ENCODE data around the gene EIF4ENIF1.
"Not testable (repeated sequence)": the region's sequence is repeated elsewhere in the genome, so short reads cannot be mapped to it uniquely, and the experiment has no call there.

EIF4ENIF1 gene

DNA sequence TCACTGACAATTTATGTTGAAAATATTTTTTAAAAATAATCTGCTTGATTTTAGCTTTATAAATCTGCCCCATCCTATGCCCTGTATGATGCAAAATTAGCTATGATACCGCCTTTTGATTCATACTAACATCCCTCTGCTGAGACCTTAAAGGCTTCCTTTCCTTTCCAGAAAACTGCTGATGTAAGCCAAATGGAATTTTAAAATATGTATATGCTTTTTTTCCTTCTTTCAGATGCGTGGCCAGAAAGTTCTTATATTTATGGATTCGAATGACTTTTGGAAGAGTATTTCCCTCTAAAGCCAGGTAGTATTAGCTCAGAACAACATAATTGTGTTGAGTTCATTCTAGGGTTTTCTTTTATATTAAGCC is 41.2 kb upstream of the EIF4ENIF1 start:
- H3K27me3 ChIP-seq (ENCODE audit: insufficient read depth, low read depth, severe bottlenecking): no peaks in the 10 kb centered on the region
- TF ChIP-seq, protein P1, sequence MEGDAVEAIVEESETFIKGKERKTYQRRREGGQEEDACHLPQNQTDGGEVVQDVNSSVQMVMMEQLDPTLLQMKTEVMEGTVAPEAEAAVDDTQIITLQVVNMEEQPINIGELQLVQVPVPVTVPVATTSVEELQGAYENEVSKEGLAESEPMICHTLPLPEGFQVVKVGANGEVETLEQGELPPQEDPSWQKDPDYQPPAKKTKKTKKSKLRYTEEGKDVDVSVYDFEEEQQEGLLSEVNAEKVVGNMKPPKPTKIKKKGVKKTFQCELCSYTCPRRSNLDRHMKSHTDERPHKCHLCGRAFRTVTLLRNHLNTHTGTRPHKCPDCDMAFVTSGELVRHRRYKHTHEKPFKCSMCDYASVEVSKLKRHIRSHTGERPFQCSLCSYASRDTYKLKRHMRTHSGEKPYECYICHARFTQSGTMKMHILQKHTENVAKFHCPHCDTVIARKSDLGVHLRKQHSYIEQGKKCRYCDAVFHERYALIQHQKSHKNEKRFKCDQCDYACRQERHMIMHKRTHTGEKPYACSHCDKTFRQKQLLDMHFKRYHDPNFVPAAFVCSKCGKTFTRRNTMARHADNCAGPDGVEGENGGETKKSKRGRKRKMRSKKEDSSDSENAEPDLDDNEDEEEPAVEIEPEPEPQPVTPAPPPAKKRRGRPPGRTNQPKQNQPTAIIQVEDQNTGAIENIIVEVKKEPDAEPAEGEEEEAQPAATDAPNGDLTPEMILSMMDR (IDR thresholded peaks at IDR 0.05; ENCODE audit: low read depth, low read length): no peak
- no peak overlapping the region for H3K27ac ChIP-seq
- H3K9me3 ChIP-seq (ENCODE audit: severe bottlenecking): no peaks in the 10 kb centered on the region
- H3K36me3 ChIP-seq: peaks cover 14% of the 10 kb centered on the region
- no peak overlapping the region for H3K4me3 ChIP-seq (ENCODE audit: low read depth, low read length)
- no peak for DNase-seq

DNA sequence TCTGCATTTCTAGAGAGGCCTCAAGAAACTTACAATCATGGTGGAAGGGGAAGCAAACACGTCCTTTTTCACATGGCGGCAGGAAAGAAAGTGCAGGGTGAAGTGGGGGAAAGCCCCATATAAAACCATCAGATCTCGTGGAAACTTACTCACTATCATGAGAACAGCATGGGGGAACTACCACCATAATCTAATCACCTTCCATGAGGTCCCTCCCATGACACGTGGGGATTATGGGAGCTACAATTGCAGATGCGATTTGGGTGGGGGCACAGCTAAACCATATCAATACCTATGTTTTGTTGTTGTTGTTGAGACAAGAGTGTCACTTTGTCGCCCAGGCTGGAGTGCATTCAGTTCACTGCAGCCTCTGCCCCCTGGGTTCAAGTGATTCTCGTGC is 36.6 kb upstream of the EIF4ENIF1 start:
- TF ChIP-seq, protein P1 (IDR thresholded peaks at IDR 0.05; ENCODE audit: low read depth, low read length): no peak
- Histone ChIP-seq H3K27me3 (ENCODE audit: insufficient read depth, low read depth, severe bottlenecking) (no peaks in the 10 kb centered on the region), H3K27ac (no peak overlapping the region), H3K4me3 (ENCODE audit: low read depth, low read length) (no peak overlapping the region), H3K9me3 (ENCODE audit: severe bottlenecking) (no peaks in the 10 kb centered on the region), H3K36me3 (peaks cover 14% of the 10 kb centered on the region)
- DNase-seq: no peak

DNA sequence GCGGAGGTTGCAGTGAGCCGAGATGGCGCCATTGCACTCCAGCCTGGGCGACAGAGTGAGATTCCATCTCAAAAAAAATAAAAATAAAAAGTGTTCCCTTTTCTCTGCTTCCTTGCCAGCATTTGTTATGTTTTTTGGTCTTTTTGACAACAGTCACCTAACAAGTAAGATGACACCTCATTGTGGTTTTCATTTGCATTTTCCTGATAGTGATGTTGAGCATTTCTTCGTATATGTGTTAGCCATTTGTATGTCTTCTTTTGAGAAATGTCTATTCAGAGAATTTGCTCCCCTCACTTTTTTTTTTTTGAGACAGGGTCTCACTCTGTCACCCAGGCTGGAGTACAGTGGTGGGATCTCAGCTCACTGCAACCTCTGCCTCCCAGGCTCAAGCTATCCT is 34.5 kb upstream of the EIF4ENIF1 start:
- not testable (repeated sequence) for DNase-seq; H3K27ac ChIP-seq; H3K36me3 ChIP-seq; H3K4me3 ChIP-seq (ENCODE audit: low read depth, low read length); H3K9me3 ChIP-seq (ENCODE audit: severe bottlenecking); H3K27me3 ChIP-seq (ENCODE audit: insufficient read depth, low read depth, severe bottlenecking)

DNA sequence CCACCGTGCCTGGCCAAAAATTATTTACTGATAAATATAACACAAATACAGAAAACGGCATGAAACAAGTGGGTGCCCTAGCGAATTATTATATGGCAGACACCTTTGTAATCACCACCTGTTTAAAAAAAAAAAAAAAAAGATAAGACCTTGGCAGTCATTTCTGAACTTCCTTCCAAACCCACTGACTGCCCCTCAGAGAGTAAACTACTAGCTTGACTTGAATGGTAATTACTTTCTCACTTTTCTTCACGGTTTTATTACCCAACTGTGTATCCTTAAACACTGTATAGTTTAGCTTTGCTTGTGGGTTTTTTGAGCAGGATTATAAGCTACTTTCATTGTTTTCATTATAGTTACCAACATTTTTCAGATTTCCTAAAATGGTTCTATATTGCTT is 30.4 kb upstream of the EIF4ENIF1 start:
- DNase-seq: no peak
- H3K36me3 ChIP-seq: no peaks in the 10 kb centered on the region; the same call in 1 of the 2 replicates
- TF ChIP-seq, protein P1 (IDR thresholded peaks at IDR 0.05; ENCODE audit: low read depth, low read length): no peak
- no peaks in the 10 kb centered on the region for H3K9me3 ChIP-seq (ENCODE audit: severe bottlenecking)
- no peak overlapping the region for H3K27ac ChIP-seq
- no peak overlapping the region for H3K4me3 ChIP-seq (ENCODE audit: low read depth, low read length)
- H3K27me3 ChIP-seq (ENCODE audit: insufficient read depth, low read depth, severe bottlenecking): no peaks in the 10 kb centered on the region

DNA sequence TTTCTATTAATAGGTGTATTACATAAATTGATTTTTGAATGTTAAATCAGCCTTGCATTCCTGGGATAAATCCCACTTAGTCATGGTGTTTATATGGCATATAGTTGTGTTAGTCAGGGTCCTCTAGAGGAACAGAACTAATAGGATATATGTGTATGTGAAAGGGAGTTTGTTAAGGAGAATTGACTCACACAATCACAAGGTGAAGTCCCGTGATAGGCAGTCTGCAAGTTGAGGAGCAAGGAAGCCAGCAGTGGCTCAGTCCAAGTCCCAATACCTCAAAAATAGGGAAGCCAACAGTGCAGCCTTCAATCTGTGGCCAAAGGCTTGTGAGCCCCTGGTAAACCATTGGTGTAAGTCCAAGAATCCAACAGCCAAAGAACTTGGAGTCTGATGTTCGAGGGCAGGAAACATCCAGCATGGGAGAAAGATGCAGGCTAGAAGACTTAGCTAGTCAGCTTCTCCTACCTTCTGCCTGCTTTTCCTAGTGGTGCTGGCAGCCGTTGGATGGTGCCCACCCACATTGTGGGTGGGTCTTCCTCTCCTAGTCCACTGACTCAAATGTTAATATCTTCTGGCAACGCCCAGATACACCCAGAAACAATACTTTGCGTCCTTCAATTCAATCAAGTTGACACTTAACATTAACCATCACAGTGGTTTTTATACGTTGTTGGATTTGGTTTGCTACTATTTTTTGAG is 19.6 kb upstream of the EIF4ENIF1 start:
- peaks cover 23% of the 10 kb centered on the region for H3K36me3 ChIP-seq
- no peak for DNase-seq
- H3K27ac ChIP-seq: no peak overlapping the region
- H3K27me3 ChIP-seq (ENCODE audit: insufficient read depth, low read depth, severe bottlenecking): no peaks in the 10 kb centered on the region
- TF ChIP-seq, protein P1 (IDR thresholded peaks at IDR 0.05; ENCODE audit: low read depth, low read length): no peak
- no peak overlapping the region for H3K4me3 ChIP-seq (ENCODE audit: low read depth, low read length)
- peaks cover 3% of the 10 kb centered on the region for H3K9me3 ChIP-seq (ENCODE audit: severe bottlenecking)

DNA sequence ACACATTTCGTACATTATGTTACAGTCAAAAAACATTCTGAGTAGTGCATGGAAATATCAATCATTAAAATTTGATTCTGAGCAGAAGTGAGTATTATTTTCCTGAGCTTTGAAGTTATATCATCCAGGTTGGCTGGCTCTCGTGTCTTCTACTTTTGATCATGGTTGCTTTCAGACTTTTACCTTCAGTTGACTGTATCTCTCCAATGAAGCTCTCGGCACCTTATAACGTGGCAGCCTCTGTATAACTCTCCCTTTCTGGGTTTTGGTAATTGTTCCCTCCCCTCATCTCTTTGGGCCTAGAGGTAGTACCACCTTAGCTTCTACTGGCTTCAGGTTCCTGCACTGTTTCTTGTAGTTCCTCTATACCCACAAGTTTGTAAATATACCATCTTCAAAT is 18.9 kb upstream of the EIF4ENIF1 start:
- Histone ChIP-seq H3K27ac (no peak overlapping the region), H3K9me3 (ENCODE audit: severe bottlenecking) (peaks cover 3% of the 10 kb centered on the region), H3K36me3 (peaks cover 21% of the 10 kb centered on the region), H3K27me3 (ENCODE audit: insufficient read depth, low read depth, severe bottlenecking) (no peaks in the 10 kb centered on the region), H3K4me3 (ENCODE audit: low read depth, low read length) (no peak overlapping the region)
- TF ChIP-seq, protein P1 (IDR thresholded peaks at IDR 0.05; ENCODE audit: low read depth, low read length): no peak
- DNase-seq: no peak

DNA sequence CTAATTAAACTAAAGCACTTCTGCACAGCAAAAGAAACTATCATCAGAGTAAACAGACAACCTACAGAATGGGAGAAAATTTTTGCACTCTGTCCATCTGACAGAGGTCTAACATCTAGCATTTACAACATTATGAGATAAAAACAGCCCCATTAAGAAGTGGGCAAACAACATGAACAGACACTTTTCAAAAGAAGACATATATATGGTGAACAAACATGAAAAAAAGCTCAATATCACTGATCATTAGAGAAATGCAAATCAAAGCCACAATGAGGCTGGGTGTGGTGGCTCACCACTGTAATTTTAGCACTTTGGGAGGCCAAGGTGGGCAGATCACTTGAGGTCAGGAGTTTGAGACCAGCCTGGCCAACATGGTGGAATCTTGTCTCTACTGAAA is 17.9 kb upstream of the EIF4ENIF1 start:
- H3K4me3 ChIP-seq (ENCODE audit: low read depth, low read length); H3K9me3 ChIP-seq (ENCODE audit: severe bottlenecking); DNase-seq; H3K27me3 ChIP-seq (ENCODE audit: insufficient read depth, low read depth, severe bottlenecking); H3K27ac ChIP-seq: not testable (repeated sequence)
- peaks cover 16% of the 10 kb centered on the region for H3K36me3 ChIP-seq

Measured in WERI-Rb-1 (cell line).